Uterus (tissue), 2 donors: ENCODE data around the gene SPATA6.

ENCODE experiments used
- CTCF ChIP-seq, 4 experiments: fragments of 200-600 bp in 2 of 4; fragments of 450-650 bp in 2 of 4; sonication (generic) in 2 of 4; IDR thresholded peaks; one replicate each; pipeline ENCODE4 v1.5.1; 2016 to 2019; ENCODE audit warnings: antibody characterized with exemption in 4 of 4, mild to moderate bottlenecking in 2 of 4, moderate library complexity in 1 of 4
- POLR2A ChIP-seq, 2 donors: fragments of 450-650 bp; IDR thresholded peaks; one replicate each; pipeline ENCODE4 v1.6.1; 2016; ENCODE audit warnings: antibody characterized with exemption in 2 of 2, mild to moderate bottlenecking in 1 of 2, moderate library complexity in 1 of 2

GRCh38 chr1:48391926-48392325, 80.1 kb downstream of the SPATA6 start:
- TF ChIP-seq POLR2A (IDR thresholded peaks at IDR 0.05) (no peak), CTCF (IDR thresholded peaks at IDR 0.05) (no peak)
